ENCODE measurements around the gene PCMTD2. TPM values are rescaled to one million over a fixed set of nuclear protein-coding genes. Genes with fewer than 3 reads are reported as not detected.
A peak's percentile ranks its signal among the peaks of the same experiment; 100 is the strongest.

The PCMTD2 gene
- 51.0 and 59.4 TPM in 2 replicates for total RNA-seq

DNA sequence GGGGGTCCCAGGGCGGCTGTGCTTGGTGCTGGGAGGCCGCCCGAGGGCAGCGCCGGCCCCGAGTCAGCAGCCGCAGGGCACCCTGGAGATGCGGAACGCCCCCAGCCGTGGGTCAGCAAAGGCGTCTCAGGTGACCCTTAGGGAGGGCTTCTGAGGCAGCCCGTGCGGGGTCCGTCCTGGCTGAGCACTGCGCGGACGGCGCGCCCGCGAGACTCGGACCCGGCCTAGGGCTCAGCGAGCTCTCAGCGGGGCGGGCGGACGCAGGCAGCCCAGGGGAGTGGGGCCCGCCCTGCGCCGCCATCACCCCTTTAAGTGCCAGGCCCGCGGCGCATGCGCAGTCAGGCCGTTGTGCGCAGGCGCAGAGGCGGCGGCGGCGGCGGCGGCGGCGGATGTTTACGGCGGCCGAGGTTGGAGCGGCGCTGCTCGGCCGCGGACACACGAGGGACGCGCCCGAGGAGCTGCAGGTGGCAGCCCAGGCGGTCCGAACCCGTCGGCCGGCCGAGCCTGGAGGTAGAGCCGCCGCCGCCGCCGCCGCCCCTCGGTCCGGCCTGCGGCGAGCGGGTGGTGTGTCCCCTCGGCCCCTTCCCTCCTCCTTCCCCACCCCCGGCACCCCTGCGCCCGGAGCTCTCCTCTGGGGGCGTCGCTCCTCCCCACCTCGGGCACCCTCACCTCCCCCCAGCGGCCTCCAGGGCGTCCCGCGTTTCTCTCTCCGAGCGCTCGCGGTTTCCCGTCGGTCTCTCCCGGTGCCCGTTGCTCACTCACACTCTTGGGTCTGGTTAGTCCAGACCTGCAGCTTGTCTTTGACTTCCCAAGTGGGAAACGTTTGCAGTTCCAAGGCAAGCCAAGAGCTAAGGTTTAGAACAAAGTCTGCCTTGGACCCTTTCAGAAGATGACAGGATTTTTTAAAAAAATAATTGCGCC is at the start of gene PCMTD2:
Gene PCMTD2, plus strand, starts transcription at position 388 of the 921 bp plus-strand sequence. CDS start 4,218 bp downstream, outside the sequence.
- Histone ChIP-seq H3K9me3 (ENCODE audit: low read depth, low read length) (no peaks in the 10 kb centered on the region), H3K4me3 (ENCODE audit: insufficient read depth, low read length) (peak within 1 kb of the TSS; percentile 85), H2AFZ (ENCODE audit: low read length) (peak within 1 kb of the TSS; percentile 87), H3K27me3 (ENCODE audit: insufficient read depth, low read length) (peaks cover 2% of the 10 kb centered on the region), H3K36me3 (ENCODE audit: insufficient read depth, low read length) (no peaks in the 10 kb centered on the region), H3K27ac (ENCODE audit: low read depth, low read length) (peak within 1 kb of the TSS; percentile 41), H3K4me1 (ENCODE audit: insufficient read depth, low read length) (peaks cover 12% of the 10 kb centered on the region), H3K79me2 (ENCODE audit: insufficient read depth, low read length) (peaks cover 36% of the 10 kb centered on the region), H4K20me1 (ENCODE audit: insufficient read depth, low read length) (no peaks in the 10 kb centered on the region), H3K4me2 (ENCODE audit: insufficient read depth, low read length) (peak within 1 kb of the TSS; percentile 83)
- peak; percentile 99 for DNase-seq (ENCODE audit: insufficient read length, low spot score, missing footprints)
- TF ChIP-seq, protein P1, sequence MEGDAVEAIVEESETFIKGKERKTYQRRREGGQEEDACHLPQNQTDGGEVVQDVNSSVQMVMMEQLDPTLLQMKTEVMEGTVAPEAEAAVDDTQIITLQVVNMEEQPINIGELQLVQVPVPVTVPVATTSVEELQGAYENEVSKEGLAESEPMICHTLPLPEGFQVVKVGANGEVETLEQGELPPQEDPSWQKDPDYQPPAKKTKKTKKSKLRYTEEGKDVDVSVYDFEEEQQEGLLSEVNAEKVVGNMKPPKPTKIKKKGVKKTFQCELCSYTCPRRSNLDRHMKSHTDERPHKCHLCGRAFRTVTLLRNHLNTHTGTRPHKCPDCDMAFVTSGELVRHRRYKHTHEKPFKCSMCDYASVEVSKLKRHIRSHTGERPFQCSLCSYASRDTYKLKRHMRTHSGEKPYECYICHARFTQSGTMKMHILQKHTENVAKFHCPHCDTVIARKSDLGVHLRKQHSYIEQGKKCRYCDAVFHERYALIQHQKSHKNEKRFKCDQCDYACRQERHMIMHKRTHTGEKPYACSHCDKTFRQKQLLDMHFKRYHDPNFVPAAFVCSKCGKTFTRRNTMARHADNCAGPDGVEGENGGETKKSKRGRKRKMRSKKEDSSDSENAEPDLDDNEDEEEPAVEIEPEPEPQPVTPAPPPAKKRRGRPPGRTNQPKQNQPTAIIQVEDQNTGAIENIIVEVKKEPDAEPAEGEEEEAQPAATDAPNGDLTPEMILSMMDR (IDR thresholded peaks at IDR 0.05; ENCODE audit: extremely low read depth, low read depth, low read length): no peak

DNA sequence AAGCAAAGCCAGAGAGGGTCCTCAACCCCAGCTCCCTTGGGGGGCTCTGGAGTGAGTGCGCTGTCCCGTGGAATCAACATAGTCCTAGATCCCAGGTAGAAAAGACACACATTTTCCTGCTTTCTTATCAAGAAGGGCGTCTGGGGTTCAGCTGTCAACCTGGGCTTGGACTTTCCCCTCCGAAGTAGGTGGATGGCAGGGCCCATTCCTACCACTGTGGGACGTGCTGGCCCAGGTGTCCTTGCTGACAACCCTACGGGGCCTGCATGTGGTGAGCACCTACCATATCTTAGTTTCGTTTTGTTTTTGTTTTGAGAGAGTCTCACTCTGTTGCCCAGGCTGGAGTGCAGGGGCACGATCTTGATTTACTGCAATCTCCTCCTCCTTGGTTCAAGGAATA is 48.9 kb upstream of the PCMTD2 start:
- H3K4me1 ChIP-seq (ENCODE audit: insufficient read depth, low read length): no peaks in the 10 kb centered on the region
- no peaks in the 10 kb centered on the region for H4K20me1 ChIP-seq (ENCODE audit: insufficient read depth, low read length)
- no peaks in the 10 kb centered on the region for H3K79me2 ChIP-seq (ENCODE audit: insufficient read depth, low read length)
- no peaks in the 10 kb centered on the region for H3K9me3 ChIP-seq (ENCODE audit: low read depth, low read length)
- no peaks in the 10 kb centered on the region for H3K36me3 ChIP-seq (ENCODE audit: insufficient read depth, low read length)
- DNase-seq (ENCODE audit: insufficient read length, low spot score, missing footprints): no peak
- H3K27me3 ChIP-seq (ENCODE audit: insufficient read depth, low read length): peaks cover 27% of the 10 kb centered on the region
- no peak overlapping the region for H3K4me2 ChIP-seq (ENCODE audit: insufficient read depth, low read length)
- no peak overlapping the region for H3K27ac ChIP-seq (ENCODE audit: low read depth, low read length)
- TF ChIP-seq, protein P1 (IDR thresholded peaks at IDR 0.05; ENCODE audit: extremely low read depth, low read depth, low read length): no peak
- H3K4me3 ChIP-seq (ENCODE audit: insufficient read depth, low read length): no peak overlapping the region
- no peak overlapping the region for H2AFZ ChIP-seq (ENCODE audit: low read length)

DNA sequence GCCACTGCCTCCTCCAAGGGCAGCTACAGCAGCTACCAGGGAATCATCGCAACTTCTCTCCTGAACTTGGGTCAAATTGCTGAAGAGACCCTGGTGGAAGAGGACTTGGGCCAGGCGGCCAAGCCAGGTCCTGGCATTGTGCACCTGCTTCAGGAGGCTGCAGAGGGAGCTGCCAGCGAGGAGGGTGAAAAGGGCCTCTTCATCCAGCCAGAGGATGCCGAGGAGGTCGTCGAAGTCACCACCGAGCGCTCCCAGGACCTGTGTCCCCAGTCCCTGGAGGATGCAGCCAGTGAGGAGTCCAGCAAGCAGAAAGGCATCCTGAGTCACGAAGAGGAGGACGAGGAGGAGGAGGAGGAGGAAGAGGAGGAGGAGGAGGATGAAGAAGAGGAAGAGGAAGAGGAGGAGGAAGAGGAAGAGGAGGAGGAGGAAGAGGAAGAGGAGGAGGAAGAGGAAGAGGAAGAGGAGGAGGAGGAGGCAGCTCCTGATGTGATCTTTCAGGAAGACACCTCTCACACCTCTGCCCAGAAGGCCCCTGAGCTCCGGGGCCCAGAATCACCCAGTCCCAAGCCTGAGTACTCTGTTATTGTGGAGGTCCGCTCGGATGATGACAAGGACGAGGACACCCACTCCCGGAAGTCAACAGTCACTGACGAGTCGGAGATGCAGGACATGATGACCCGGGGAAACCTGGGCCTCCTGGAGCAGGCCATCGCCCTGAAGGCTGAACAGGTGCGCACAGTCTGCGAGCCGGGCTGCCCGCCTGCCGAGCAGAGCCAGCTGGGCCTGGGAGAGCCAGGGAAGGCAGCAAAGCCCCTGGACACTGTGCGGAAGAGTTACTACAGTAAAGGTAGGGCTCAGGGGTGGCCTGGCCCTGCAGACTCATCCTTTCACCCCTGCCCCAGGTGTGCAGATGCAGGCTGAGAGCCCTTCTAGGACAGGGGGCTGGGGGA is 47.6 kb upstream of the PCMTD2 start:
- Histone ChIP-seq H3K4me3 (ENCODE audit: insufficient read depth, low read length) (no peak overlapping the region), H2AFZ (ENCODE audit: low read length) (no peak overlapping the region), H4K20me1 (ENCODE audit: insufficient read depth, low read length) (no peaks in the 10 kb centered on the region), H3K79me2 (ENCODE audit: insufficient read depth, low read length) (no peaks in the 10 kb centered on the region), H3K27me3 (ENCODE audit: insufficient read depth, low read length) (peaks cover 30% of the 10 kb centered on the region), H3K27ac (ENCODE audit: low read depth, low read length) (no peak overlapping the region), H3K4me2 (ENCODE audit: insufficient read depth, low read length) (no peak overlapping the region), H3K9me3 (ENCODE audit: low read depth, low read length) (no peaks in the 10 kb centered on the region), H3K4me1 (ENCODE audit: insufficient read depth, low read length) (peaks cover 5% of the 10 kb centered on the region), H3K36me3 (ENCODE audit: insufficient read depth, low read length) (no peaks in the 10 kb centered on the region)
- TF ChIP-seq, protein P1 (IDR thresholded peaks at IDR 0.05; ENCODE audit: extremely low read depth, low read depth, low read length): no peak
- no peak for DNase-seq (ENCODE audit: insufficient read length, low spot score, missing footprints)

Data from osteoblast (primary cell).